ENCODE data around the gene WNK4.

The WNK4 gene

GRCh38 chr17:42818379-42818778 lies 38.0 kb downstream of the WNK4 start:
- Histone ChIP-seq H3K9me3 (ENCODE audit: control insufficient read depth, insufficient read depth, low read length) (no peaks in the 10 kb centered on the region), H3K4me1 (ENCODE audit: control insufficient read depth, insufficient read depth, low read length) (no peaks in the 10 kb centered on the region), H3K4me3 (ENCODE audit: low read length) (no peak overlapping the region), H3K27ac (ENCODE audit: low read length) (no peak overlapping the region), H3K27me3 (ENCODE audit: control insufficient read depth, insufficient read depth, low read length) (no peaks in the 10 kb centered on the region), H3K36me3 (ENCODE audit: control insufficient read depth, insufficient read depth, low read length) (peaks cover 16% of the 10 kb centered on the region)
- WGBS (ENCODE audit: insufficient coverage, insufficient read length) = no CpG with 5 or more reads among the region's 5 CpGs
- DNase-seq (ENCODE audit: low read depth, low spot score) = no peak

GRCh38 chr17:42819939-42820535 lies 39.6 kb downstream of the WNK4 start:
- WGBS (ENCODE audit: insufficient coverage, insufficient read length) = no CpG with 5 or more reads among the region's 2 CpGs
- Histone ChIP-seq H3K36me3 (ENCODE audit: control insufficient read depth, insufficient read depth, low read length) (peaks cover 16% of the 10 kb centered on the region), H3K27ac (ENCODE audit: low read length) (no peak overlapping the region), H3K9me3 (ENCODE audit: control insufficient read depth, insufficient read depth, low read length) (no peaks in the 10 kb centered on the region), H3K4me3 (ENCODE audit: low read length) (no peak overlapping the region), H3K4me1 (ENCODE audit: control insufficient read depth, insufficient read depth, low read length) (no peaks in the 10 kb centered on the region), H3K27me3 (ENCODE audit: control insufficient read depth, insufficient read depth, low read length) (no peaks in the 10 kb centered on the region)
- peak; percentile 45 for DNase-seq (ENCODE audit: low read depth, low spot score)

GRCh38 chr17:42821176-42821575 lies 40.8 kb downstream of the WNK4 start:
- no peaks in the 10 kb centered on the region for H3K4me1 ChIP-seq (ENCODE audit: control insufficient read depth, insufficient read depth, low read length)
- WGBS (ENCODE audit: insufficient coverage, insufficient read length) = no CpG with 5 or more reads among the region's 7 CpGs
- H3K27me3 ChIP-seq (ENCODE audit: control insufficient read depth, insufficient read depth, low read length) = no peaks in the 10 kb centered on the region
- no peak overlapping the region for H3K4me3 ChIP-seq (ENCODE audit: low read length)
- H3K9me3 ChIP-seq (ENCODE audit: control insufficient read depth, insufficient read depth, low read length) = no peaks in the 10 kb centered on the region
- H3K27ac ChIP-seq (ENCODE audit: low read length) = no peak overlapping the region
- H3K36me3 ChIP-seq (ENCODE audit: control insufficient read depth, insufficient read depth, low read length) = peaks cover 11% of the 10 kb centered on the region
- no peak for DNase-seq (ENCODE audit: low read depth, low spot score)

GRCh38 chr17:42827472-42827871 lies 47.1 kb downstream of the WNK4 start:
- Histone ChIP-seq H3K36me3 (ENCODE audit: control insufficient read depth, insufficient read depth, low read length) (no peaks in the 10 kb centered on the region), H3K4me1 (ENCODE audit: control insufficient read depth, insufficient read depth, low read length) (no peaks in the 10 kb centered on the region), H3K4me3 (ENCODE audit: low read length) (no peak overlapping the region), H3K27ac (ENCODE audit: low read length) (no peak overlapping the region), H3K9me3 (ENCODE audit: control insufficient read depth, insufficient read depth, low read length) (no peaks in the 10 kb centered on the region), H3K27me3 (ENCODE audit: control insufficient read depth, insufficient read depth, low read length) (no peaks in the 10 kb centered on the region; the same call in 1 of the 2 replicates)
- DNase-seq (ENCODE audit: low read depth, low spot score) = no peak
- WGBS (ENCODE audit: insufficient coverage, insufficient read length) = no CpG with 5 or more reads among the region's 1 CpG

- H3K4me1 ChIP-seq (ENCODE audit: control insufficient read depth, insufficient read depth, low read length) = no peaks in the 10 kb centered on the region
- no peak overlapping the region for H3K27ac ChIP-seq (ENCODE audit: low read length)
- no peaks in the 10 kb centered on the region for H3K9me3 ChIP-seq (ENCODE audit: control insufficient read depth, insufficient read depth, low read length)
- no peaks in the 10 kb centered on the region; the same call in 1 of the 2 replicates for H3K27me3 ChIP-seq (ENCODE audit: control insufficient read depth, insufficient read depth, low read length)
- peaks cover 2% of the 10 kb centered on the region; the same call in 1 of the 2 replicates for H3K36me3 ChIP-seq (ENCODE audit: control insufficient read depth, insufficient read depth, low read length)
- H3K4me3 ChIP-seq (ENCODE audit: low read length) = no peak overlapping the region
- DNase-seq (ENCODE audit: low read depth, low spot score) = no peak
Measured at GRCh38 chr17:42830971-42831370, 50.6 kb downstream of the WNK4 start.

GRCh38 chr17:42832213-42832933 lies 52.0 kb downstream of the WNK4 start:
- no peaks in the 10 kb centered on the region; the same call in 1 of the 2 replicates for H3K27me3 ChIP-seq (ENCODE audit: control insufficient read depth, insufficient read depth, low read length)
- WGBS (ENCODE audit: insufficient coverage, insufficient read length) = no CpG with 5 or more reads among the region's 9 CpGs
- H3K4me1 ChIP-seq (ENCODE audit: control insufficient read depth, insufficient read depth, low read length) = no peaks in the 10 kb centered on the region
- H3K36me3 ChIP-seq (ENCODE audit: control insufficient read depth, insufficient read depth, low read length) = peaks cover 2% of the 10 kb centered on the region; the same call in 1 of the 2 replicates
- H3K27ac ChIP-seq (ENCODE audit: low read length) = no peak overlapping the region
- DNase-seq (ENCODE audit: low read depth, low spot score) = no peak
- peak overlapping the region; percentile 86; the same call in 1 of the 2 replicates for H3K4me3 ChIP-seq (ENCODE audit: low read length)
- no peaks in the 10 kb centered on the region for H3K9me3 ChIP-seq (ENCODE audit: control insufficient read depth, insufficient read depth, low read length)

- Histone ChIP-seq H3K9me3 (ENCODE audit: control insufficient read depth, insufficient read depth, low read length) (no peaks in the 10 kb centered on the region), H3K27ac (ENCODE audit: low read length) (no peak within 1 kb of the TSS), H3K4me3 (ENCODE audit: low read length) (peak within 1 kb of the TSS; percentile 86), H3K27me3 (ENCODE audit: control insufficient read depth, insufficient read depth, low read length) (no peaks in the 10 kb centered on the region), H3K4me1 (ENCODE audit: control insufficient read depth, insufficient read depth, low read length) (no peaks in the 10 kb centered on the region), H3K36me3 (ENCODE audit: control insufficient read depth, insufficient read depth, low read length) (peaks cover 10% of the 10 kb centered on the region; the same call in 1 of the 2 replicates)
- DNase-seq (ENCODE audit: low read depth, low spot score) = peak; percentile 88
- WGBS (ENCODE audit: insufficient coverage, insufficient read length) = no CpG with 5 or more reads among the region's 71 CpGs
Measured at GRCh38 chr17:42832934-42833766, 52.7 kb downstream of the WNK4 start, which contains the start of gene PSME3. TSS of gene PSME3 (plus strand) at chr17:42833397. CDS start at chr17:42833632, 235 bp downstream.

- H3K4me3 ChIP-seq (ENCODE audit: low read length) = peak overlapping the region; percentile 86
- WGBS (ENCODE audit: insufficient coverage, insufficient read length) = no CpG with 5 or more reads among the region's 18 CpGs
- no peak overlapping the region for H3K27ac ChIP-seq (ENCODE audit: low read length)
- H3K4me1 ChIP-seq (ENCODE audit: control insufficient read depth, insufficient read depth, low read length) = no peaks in the 10 kb centered on the region
- no peaks in the 10 kb centered on the region for H3K9me3 ChIP-seq (ENCODE audit: control insufficient read depth, insufficient read depth, low read length)
- no peaks in the 10 kb centered on the region for H3K27me3 ChIP-seq (ENCODE audit: control insufficient read depth, insufficient read depth, low read length)
- DNase-seq (ENCODE audit: low read depth, low spot score) = no peak
- peaks cover 17% of the 10 kb centered on the region; the same call in 1 of the 2 replicates for H3K36me3 ChIP-seq (ENCODE audit: control insufficient read depth, insufficient read depth, low read length)
Measured at GRCh38 chr17:42833767-42834422, 53.5 kb downstream of the WNK4 start.

GRCh38 chr17:42835732-42836131 lies 55.3 kb downstream of the WNK4 start:
- no peak overlapping the region for H3K27ac ChIP-seq (ENCODE audit: low read length)
- no peak for DNase-seq (ENCODE audit: low read depth, low spot score)
- H3K27me3 ChIP-seq (ENCODE audit: control insufficient read depth, insufficient read depth, low read length) = no peaks in the 10 kb centered on the region
- H3K4me3 ChIP-seq (ENCODE audit: low read length) = no peak overlapping the region
- H3K9me3 ChIP-seq (ENCODE audit: control insufficient read depth, insufficient read depth, low read length) = no peaks in the 10 kb centered on the region
- WGBS (ENCODE audit: insufficient coverage, insufficient read length) = no CpG with 5 or more reads among the region's 6 CpGs
- peaks cover 22% of the 10 kb centered on the region; the same call in 1 of the 2 replicates for H3K36me3 ChIP-seq (ENCODE audit: control insufficient read depth, insufficient read depth, low read length)
- H3K4me1 ChIP-seq (ENCODE audit: control insufficient read depth, insufficient read depth, low read length) = no peaks in the 10 kb centered on the region
